HG03045 (cell line): ENCODE results near the gene ZNF429.
"Not testable (repeated sequence)": the region's sequence is repeated elsewhere in the genome, so short reads cannot be mapped to it uniquely, and the experiment has no call there.

Source experiments
- ATAC-seq: cut with Tn5 transposase; IDR thresholded peaks from one replicate; pipeline ENCODE4 v1.9.1; 2021; ENCODE audit warnings: mild to moderate bottlenecking, moderate library complexity; ENCODE audit not compliant: unreplicated experiment

Gene ZNF429

GRCh38 chr19:21512609-21513008, 7.2 kb downstream of the ZNF429 start:
- not testable (repeated sequence) for ATAC-seq

GRCh38 chr19:21513651-21514050, 8.2 kb downstream of the ZNF429 start:
- ATAC-seq: no peak

DNA sequence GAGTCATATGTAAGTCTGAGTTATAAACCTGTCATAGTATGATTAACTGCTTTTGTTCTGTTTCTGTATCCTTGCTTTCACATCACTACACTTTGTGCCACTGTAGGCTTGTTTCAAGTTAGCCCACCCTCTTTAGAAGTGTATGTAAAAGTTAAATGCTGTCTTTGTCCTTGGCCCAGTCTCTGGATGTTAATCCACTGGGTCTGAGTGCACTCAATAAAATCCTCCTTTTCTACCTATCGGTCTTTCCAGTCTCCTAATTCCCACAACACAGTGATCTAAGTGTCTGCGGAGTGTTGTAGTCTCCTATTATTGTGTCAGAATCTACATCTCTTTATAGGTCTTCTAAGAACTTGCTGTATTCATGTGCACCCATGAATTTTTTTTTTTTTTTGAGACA, 14.1 kb downstream of the ZNF429 start:
- ATAC-seq: no peak

DNA sequence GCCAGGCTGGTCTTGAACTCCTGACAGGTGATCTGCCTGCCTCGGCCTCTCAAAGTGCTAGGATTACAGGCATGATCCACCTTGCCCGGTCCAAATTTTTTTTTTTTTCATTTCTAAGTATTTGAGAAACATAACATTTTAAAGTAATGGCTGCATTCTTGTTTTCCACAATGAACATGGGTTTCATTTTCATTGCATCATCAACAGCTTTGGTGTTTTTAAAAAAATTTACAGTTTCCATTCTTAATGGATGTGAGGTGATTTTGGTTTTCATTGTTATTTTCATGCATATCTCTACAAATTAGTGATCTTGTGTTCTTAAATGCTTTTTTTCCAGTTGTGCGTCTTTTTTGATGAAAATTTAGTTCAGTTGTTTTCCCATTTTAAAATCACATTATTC, 27.5 kb downstream of the ZNF429 start:
- no peak for ATAC-seq

DNA sequence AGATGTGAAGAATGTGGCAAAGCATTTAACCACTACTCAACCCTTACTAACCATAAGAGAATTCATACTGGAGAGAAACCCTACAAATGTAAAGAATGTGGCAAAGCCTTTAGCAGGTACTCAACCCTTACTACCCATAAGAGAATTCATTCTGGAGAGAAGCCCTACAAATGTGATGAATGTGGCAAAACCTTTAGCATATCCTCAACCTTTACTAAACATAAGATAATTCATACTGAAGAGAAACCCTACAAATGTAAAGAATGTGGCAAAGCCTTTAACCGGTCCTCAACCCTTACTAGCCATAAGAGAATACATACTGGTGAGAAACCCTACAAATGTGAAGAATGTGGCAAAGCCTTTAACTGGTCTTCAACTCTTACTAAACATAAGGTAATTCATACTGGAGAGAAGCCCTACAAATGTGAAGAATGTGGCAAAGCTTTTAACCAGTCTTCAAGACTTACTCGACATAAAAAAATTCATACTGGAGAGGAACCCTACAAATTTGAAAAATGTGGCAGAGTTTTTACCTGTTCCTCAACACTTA, 31.4 kb downstream of the ZNF429 start:
- not testable (repeated sequence) for ATAC-seq

DNA sequence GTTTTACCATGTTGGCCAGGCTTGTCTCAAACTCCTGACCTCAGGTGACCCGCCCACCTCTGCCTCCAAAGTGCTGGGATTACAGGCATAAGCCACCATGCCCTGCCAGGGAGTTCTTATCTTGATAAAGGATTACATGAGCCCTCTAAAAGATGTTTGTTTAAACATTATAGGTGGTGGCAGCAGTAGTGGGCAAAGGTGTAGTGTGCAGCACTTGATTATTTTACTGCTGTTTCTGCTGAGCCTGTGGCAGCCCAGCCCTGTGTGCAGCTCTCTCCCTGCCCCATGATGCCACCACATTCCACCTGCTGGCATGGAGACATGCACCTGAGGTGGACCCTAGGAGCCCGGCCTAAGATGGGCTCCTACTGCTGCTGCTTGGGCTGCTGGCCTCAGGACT, 54.0 kb downstream of the ZNF429 start:
- no peak for ATAC-seq

DNA sequence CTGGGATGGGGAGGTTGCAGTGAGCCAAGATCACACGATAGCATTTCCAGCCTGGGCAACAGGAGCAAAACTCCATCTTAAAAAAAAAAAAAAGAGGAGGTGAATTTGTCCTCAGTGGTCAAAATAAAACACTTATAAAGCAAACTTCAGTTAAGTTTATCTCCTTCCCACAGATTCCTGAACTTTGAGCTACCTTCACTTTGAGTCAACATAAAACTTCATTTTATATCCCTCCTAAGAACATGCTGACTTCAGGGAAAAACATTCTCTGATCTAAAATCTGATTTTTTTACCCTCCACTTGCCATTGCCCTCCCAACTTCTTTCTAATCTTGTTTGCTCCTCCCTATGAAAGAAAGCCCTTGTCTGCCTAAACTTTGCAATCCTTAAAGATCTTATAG, 59.0 kb downstream of the ZNF429 start:
- no peak for ATAC-seq

GRCh38 chr19:21566073-21566472, 60.7 kb downstream of the ZNF429 start:
- no peak for ATAC-seq

GRCh38 chr19:21567806-21568205, 62.4 kb downstream of the ZNF429 start:
- ATAC-seq: not testable (repeated sequence)

DNA sequence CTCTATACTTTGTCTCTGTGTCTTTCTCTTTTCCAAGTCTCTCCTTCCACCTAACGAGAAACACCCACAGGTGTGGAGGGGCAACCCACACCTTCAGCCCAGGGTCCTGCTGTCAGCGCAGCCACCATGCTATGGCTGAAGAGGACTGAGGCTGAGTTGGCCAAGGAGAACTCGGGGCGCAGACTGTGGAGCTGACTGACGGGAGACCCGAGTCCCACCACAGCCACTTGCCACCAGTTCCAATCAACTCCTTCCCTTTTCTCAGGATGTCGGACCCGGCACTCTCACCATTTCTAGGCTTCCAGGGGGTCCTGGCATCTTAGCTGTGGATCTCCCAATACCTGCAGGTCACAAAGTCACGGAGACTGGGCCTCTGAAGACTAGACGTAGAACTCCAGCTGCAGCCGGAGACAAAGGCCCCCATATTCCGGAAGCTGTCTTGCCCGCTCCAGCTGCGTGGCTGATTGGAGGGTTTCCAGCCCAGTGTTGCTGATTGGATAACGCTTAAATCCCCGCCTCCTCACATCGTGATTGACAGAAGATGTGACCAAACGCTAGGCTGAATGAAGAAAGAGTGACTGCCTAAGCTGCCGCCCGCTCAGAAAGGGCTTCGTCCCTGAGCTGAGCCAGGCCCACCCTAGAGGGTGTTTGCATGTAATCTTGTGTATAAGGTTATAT, 63.6 kb downstream of the ZNF429 start:
- no peak for ATAC-seq

DNA sequence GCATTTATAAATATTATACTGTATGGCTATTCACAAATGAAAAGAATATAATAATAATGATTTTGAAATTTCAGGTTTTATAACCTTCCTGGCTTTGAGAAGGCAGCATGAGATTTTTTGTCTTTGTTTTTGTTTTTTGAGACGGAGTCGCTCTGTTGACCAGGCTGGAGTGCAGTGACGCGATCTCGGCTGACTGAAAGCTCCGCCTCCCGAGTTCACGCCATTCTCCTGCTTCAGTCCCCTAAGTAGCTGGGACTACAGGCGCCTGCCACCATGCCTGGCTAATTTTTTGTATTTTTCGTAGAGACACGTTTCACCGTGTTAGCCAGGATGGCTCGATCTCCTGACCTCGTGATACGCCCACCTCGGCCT, 64.1 kb downstream of the ZNF429 start:
- no peak for ATAC-seq

- ATAC-seq: no peak
Measured at GRCh38 chr19:21571316-21571715, 65.9 kb downstream of the ZNF429 start.

DNA sequence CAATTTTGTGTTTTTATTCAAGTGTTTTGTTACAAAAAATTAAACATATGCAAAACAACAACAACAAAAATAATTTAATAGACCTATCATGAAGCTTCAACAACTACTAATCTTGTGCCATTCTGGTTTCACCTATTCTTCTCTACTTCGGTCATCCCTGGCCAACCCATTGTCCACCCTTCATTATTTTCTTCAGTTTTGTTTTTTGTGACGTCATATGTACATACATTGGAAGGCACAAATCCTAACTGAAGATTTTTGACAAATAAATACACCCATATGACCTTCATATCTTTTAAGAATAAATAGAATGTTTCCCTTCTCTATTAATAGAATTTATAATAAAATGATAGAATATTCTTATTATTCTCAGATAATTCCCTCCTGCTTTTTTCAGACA, 69.2 kb downstream of the ZNF429 start:
- no peak for ATAC-seq

GRCh38 chr19:21576481-21576880, 71.1 kb downstream of the ZNF429 start:
- ATAC-seq: no peak

GRCh38 chr19:21580101-21580500, 74.7 kb downstream of the ZNF429 start:
- ATAC-seq: no peak

- ATAC-seq: no peak
Measured at GRCh38 chr19:21580818-21581217, 75.4 kb downstream of the ZNF429 start.

- no peak for ATAC-seq
Measured at GRCh38 chr19:21581646-21582240, 76.3 kb downstream of the ZNF429 start.

DNA sequence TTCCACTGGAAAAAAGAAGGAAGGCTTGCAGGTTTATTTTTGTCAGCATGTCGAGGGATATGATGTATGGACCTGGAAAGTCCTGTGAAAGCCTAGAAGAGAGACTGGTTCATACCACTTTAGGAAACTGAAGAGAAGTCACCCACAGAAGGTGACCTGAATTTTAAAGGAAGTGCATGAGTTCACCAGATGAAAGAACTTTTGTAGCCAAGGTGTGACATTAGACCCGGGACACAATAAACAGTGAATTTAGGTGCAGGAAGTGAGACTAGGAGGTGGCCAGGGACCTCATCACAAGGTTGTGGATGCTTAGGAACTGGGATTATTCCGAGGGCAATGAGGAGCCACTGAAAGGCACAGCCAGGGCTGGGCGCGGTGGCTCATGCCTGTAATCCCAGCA, 79.1 kb downstream of the ZNF429 start:
- no peak for ATAC-seq

- ATAC-seq: no peak
Measured at GRCh38 chr19:21585281-21585890, 80.0 kb downstream of the ZNF429 start.

GRCh38 chr19:21586311-21587116, 81.1 kb downstream of the ZNF429 start:
- no peak for ATAC-seq

DNA sequence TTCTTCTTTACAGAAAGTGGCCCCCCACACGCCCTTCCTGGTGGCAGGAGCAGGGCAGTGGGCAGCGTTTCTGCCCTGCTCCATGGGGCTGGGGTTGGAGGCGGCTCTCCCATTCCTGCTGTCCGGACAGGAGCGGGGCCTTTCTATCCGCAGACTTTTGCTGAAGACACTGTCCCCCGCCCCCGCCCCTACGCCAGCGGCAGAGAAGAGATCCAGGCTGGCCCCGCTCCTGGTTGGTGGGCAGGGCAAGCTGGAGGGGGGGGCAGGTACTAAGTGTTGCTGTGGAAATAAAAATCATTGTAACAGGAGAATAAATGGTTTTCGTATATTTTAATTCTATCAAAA, 81.7 kb downstream of the ZNF429 start:
- ATAC-seq: no peak

GRCh38 chr19:21587549-21587948, 82.1 kb downstream of the ZNF429 start:
- ATAC-seq: no peak
